Psoas muscle (tissue), 8 donors: ENCODE measurements around the gene SDC1. TPM values are rescaled to one million over a fixed set of nuclear protein-coding genes. Genes with fewer than 3 reads are reported as not detected.

Experiments
- ATAC-seq, 4 donors: fragments of 200-7000 bp; cut with Tn5 transposase; one replicate each; pipeline ENCODE4 v1.9.1; 2020; ENCODE audit warnings: moderate library complexity in 3 of 4, mild to moderate bottlenecking in 2 of 4
- DNase-seq, 2 donors: peaks; one replicate each; pipeline ENCODE4 v3.0.0-alpha.2; 2020
- H3K27ac ChIP-seq: fragments of 200-600 bp; one replicate; pipeline ENCODE4 v1.8.0; 2022
- H3K27me3 ChIP-seq, 3 donors: fragments of 200-600 bp in 1 of 3; one replicate each; pipeline versions ENCODE4 v1.6.1 to v1.8.0; 2013 to 2022; ENCODE audit warnings: low read length in 2 of 3, mild to moderate bottlenecking in 2 of 3, moderate library complexity in 1 of 3; ENCODE audit not compliant: insufficient read depth in 3 of 3
- H3K36me3 ChIP-seq, 2 donors: fragments of 200-600 bp in 1 of 2; one replicate each; pipeline versions ENCODE4 v1.6.1 to v1.8.0; 2013 to 2022; ENCODE audit warnings: low read depth in 1 of 2, mild to moderate bottlenecking in 1 of 2, moderate library complexity in 1 of 2; ENCODE audit not compliant: insufficient read depth in 1 of 2
- H3K4me1 ChIP-seq: fragments of 200-600 bp; one replicate; pipeline ENCODE4 v1.8.0; 2022
- H3K4me3 ChIP-seq: fragments of 200-600 bp; one replicate; pipeline ENCODE4 v1.8.0; 2022; ENCODE audit warnings: mild to moderate bottlenecking
- H3K9me3 ChIP-seq: fragments of 200-600 bp; one replicate; pipeline ENCODE4 v1.8.0; 2022
- WGBS, 3 donors: extraction: QIAGEN DNeasy Blood & Tissue Kit; methylation state at CpG; one replicate each; pipeline versions ENCODE4 v1.1.6 to v1.1.7; 2013; 5-methylcytosine and 5-hydroxymethylcytosine counted together
- intact Hi-C, 2 donors: fragments of 100-400 bp; cut with DNase I; formaldehyde crosslinking; loops; one replicate each; pipeline versions ENCODE4 v1.11.0 to v1.14.2; 2022
- polyA plus RNA-seq, 3 donors: library from polyadenylated mRNA; stranded (reverse); fragments of 200-250 nt; gene quantifications; one replicate each; pipeline ENCODE4 v1.2.3, GENCODE V29; 2013
- total RNA-seq, 4 donors: library from RNA; stranded (reverse); fragmentation: NEBNext Ultra II Directional in 2 of 4; extraction: Animal tissue kit (Norgen Biotek cat#: 25700) in 2 of 4; gene quantifications; one replicate each; pipeline versions ENCODE4 v1.2.1 to v1.2.4, GENCODE V29; 2021 to 2023
- TF ChIP-seq, protein P1 (sequence below): fragments of 200-600 bp; IDR thresholded peaks from one replicate; pipeline ENCODE4 v1.8.0; 2022; ENCODE audit warnings: antibody characterized with exemption
- donor health status: healthy with polysubstance abuse.
- donor health status: DM: no; HTN: no; CAD: no; lungs with moderate emphysema.
- donor health status: Bipolar disorder and iron deficiency.
- donor health status: healthy.
- donor health status: DM: yes; HTN: yes; CAD: no.
- donor health status: DM: no; HTN: no; CAD: no.
- donor health status: DM: no; HTN: no; CAD: no.
- donor health status: DM: yes; HTN: yes; CAD: no.

SDC1 gene
- total and polyA plus RNA-seq, 7 donors = 0.07 to 0.38 (median 0.11) TPM; not detected in 1

DNA sequence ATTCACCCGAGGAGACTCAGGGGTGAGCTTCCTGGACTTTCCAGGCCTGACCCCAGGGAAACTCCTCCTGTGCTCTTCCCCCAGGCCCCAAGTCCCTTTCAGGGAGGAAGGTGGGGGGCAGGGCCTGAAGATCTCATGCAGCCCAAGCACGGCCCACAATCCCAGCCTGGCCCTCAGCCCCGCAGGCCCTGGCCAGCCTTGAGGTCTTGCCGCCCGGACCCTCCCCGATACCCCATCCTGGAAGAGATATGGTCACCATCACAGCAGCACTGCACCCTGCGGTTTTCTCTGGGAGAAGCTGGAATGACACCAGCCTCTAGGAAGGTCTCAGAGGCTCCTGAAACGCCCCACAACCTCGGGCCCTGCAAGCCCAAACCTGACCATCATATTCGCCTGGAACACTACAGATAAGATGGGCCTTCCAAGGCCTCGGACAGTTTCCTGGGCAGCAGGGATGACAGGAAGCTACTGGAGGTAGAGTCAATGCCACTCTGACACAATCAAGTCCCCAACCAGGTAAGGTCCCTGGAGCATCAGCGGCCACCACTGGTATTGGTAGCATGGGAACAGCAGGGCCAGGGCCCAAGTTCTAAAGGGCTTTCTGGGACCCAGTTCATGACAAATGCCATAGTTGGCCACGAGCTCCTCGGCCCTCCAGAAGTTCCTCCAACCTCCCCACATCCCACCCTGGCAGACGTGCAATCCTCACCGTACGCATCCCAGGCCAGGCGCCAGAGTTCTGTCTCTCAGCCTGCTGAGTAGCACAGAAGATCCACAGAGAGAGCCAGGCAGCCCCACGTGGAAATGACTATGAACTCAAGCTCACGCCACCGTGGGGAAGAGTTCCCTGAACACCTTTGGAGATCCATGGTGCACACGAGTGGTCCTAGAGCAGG is 8.6 kb downstream of the SDC1 start:
- 87 to 88% (median 87%) methylated on average over 21 to 22 of the region's 22 CpGs for WGBS, 3 donors
- Histone ChIP-seq H3K4me1 (no peaks in the 10 kb centered on the region), H3K9me3 (no peaks in the 10 kb centered on the region), H3K27me3 (no peaks in the 10 kb centered on the region), H3K27ac (no peak overlapping the region), H3K4me3 (no peak overlapping the region), H3K36me3 (no peaks in the 10 kb centered on the region)
- ATAC-seq (no peak), DNase-seq (no peak)
- TF ChIP-seq, protein P1, sequence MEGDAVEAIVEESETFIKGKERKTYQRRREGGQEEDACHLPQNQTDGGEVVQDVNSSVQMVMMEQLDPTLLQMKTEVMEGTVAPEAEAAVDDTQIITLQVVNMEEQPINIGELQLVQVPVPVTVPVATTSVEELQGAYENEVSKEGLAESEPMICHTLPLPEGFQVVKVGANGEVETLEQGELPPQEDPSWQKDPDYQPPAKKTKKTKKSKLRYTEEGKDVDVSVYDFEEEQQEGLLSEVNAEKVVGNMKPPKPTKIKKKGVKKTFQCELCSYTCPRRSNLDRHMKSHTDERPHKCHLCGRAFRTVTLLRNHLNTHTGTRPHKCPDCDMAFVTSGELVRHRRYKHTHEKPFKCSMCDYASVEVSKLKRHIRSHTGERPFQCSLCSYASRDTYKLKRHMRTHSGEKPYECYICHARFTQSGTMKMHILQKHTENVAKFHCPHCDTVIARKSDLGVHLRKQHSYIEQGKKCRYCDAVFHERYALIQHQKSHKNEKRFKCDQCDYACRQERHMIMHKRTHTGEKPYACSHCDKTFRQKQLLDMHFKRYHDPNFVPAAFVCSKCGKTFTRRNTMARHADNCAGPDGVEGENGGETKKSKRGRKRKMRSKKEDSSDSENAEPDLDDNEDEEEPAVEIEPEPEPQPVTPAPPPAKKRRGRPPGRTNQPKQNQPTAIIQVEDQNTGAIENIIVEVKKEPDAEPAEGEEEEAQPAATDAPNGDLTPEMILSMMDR = no peak
- intact Hi-C loops = no loop called here

DNA sequence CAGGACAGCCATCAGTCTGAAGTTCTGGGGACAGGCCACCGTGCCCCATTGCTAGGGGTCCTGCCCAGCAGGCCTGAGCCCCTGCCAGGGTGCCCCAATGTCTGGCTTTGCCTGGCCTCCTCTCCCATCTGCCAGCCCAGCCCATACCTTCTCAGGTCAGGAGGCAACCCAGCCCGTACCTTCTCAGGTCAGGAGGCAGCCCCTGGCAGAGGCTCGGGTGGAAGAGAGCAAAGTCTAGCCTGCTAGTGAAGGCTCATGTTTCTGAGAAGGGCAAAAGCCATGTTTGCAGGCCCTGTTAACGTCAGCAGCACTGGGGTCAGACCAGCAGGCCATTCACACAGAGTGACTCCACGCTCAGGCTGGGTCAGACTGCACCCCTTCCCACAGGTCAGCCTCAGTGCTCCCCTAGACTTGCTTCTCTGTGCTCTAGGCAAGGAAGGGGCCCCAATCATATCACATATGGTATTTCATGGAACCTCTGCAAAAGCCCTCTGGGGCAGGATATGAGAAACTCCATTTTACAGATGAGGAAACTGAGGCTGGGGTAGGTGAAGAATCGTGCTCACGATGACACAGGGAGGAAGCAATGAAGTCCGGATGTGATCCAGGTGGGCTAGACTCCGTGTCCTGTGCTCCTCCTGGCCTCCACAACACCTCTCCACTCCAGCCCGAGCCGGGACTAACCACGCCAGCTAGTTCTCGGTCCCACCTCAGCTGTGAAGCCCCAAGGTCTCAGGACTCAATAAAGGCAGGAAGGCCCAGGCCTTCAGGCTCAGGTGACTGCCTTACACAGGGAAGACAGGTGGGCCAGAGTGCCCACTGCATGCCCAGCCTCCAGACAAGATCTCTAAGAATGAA is 9.5 kb downstream of the SDC1 start:
- Histone ChIP-seq H3K4me1 (no peaks in the 10 kb centered on the region), H3K9me3 (no peaks in the 10 kb centered on the region), H3K36me3 (no peaks in the 10 kb centered on the region), H3K4me3 (no peak overlapping the region), H3K27me3 (no peaks in the 10 kb centered on the region), H3K27ac (no peak overlapping the region)
- intact Hi-C loops = no loop called here
- ATAC-seq = no peak
- TF ChIP-seq, protein P1 = no peak
- WGBS, 3 donors = 88 to 90% (median 89%) methylated on average over 13 of the region's 13 CpGs
- DNase-seq = no peak

DNA sequence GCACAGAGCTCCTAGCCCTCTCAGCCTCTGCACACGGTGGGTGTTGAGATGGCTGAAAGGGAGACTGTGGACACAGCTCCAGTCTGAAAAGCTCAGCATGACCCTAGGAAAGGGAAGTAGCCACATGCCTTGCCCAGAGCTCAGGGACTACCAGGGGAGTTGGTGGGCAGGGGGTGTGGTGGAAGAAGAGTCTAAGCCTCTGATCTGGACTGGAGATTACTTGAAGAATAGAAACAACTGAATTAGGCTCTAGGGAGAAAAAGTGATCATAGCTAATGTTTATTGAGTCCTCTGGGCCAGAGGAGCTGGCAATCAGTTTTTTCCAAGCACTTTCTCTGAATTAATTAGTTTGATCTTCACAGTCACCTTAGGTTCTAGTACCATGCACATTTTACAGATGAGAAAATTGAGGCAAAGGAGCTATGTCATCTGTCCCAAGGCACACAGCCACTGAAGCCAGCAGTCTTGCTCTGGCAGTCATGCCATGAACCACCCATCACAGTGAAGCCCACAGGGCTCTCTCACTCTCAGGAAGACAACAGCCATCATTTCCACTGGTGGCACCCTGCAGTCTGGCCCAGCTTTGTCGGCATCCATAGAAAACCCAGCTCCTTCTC is 10.3 kb downstream of the SDC1 start:
- Histone ChIP-seq H3K27me3 (no peaks in the 10 kb centered on the region), H3K9me3 (no peaks in the 10 kb centered on the region), H3K27ac (no peak overlapping the region), H3K36me3 (no peaks in the 10 kb centered on the region), H3K4me3 (no peak overlapping the region), H3K4me1 (no peaks in the 10 kb centered on the region)
- TF ChIP-seq, protein P1 = no peak
- no peak for DNase-seq
- ATAC-seq = no peak
- intact Hi-C loops = no loop called here
- 60 to 74% (median 61%) methylated on average over 2 of the region's 2 CpGs for WGBS, 3 donors

DNA sequence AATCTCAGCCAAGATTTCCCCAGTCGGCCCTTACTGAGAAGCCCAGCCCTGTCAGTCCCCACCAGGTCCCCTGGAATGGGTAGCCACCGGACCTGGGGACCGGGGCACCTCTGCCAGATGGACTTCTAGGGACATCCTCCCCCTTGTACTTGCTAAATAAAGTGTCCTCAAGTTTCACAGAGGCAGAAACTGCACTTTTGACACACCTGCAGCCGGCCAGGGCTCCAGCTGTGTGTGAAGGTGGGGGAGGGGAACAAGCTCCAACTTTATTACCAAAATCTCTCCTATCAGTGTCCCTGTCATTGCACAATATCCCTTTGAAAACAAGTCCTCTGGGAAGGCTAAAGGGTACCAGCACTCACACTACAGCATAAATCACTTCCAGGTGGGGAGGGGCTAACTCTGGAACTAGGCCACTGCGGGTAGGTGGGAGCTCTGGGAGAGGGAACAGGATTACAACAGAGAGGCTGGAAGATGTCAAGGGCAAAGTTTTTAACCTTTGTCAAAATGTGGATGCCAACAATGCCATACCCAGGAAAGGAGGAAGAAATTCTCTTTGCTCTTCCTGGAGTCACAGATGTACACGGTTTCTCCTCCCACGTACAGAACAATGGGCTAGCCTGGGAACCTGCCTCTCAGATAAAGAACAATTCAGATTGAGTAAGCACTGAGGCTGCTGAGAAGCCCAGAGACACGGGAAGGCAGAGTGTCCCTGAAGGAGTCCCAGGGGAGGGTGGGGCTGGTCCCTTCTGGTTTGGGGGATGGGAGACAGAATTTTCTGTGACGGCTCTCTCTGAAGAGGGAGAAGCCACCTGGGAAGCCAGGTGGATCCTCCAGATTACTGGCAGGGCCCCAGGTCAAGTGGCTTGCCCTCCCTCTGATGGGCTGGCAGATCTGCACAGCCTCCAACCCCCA is 11.0 kb downstream of the SDC1 start:
- no peak for ATAC-seq
- TF ChIP-seq, protein P1 = no peak
- no peak overlapping the region for H3K4me3 ChIP-seq
- no peak for DNase-seq
- H3K27me3 ChIP-seq = no peaks in the 10 kb centered on the region
- H3K36me3 ChIP-seq = no peaks in the 10 kb centered on the region
- H3K4me1 ChIP-seq = no peaks in the 10 kb centered on the region
- H3K9me3 ChIP-seq = no peaks in the 10 kb centered on the region
- intact Hi-C loops = no loop called here
- H3K27ac ChIP-seq = no peak overlapping the region
- 66 to 74% (median 71%) methylated on average over 9 of the region's 9 CpGs for WGBS, 3 donors
